ENCODE measurements around the gene METTL13. TPM values are rescaled to one million over a fixed set of nuclear protein-coding genes. Genes with fewer than 3 reads are reported as not detected.

Gene METTL13
- total and polyA plus RNA-seq, 2 donors (not counting 1 experiment from before 2014, with no cell fraction given) = 16.8 to 33.0 TPM

- Mint-ChIP-seq H3K4me3 (peak overlapping the region; percentile 100), H3K4me1 (peaks cover 40% of the 10 kb centered on the region), H3K27me3 (no peaks in the 10 kb centered on the region), H3K9me3 (ENCODE audit: insufficient read depth) (no peaks in the 10 kb centered on the region), H3K27ac (no peak overlapping the region)
- intact Hi-C loops (cut with micrococcal nuclease) = loop anchor here (5.0 kb wide), 1 partner anchor 702 kb away; the partner anchor contains the start of gene PIGC
- peaks cover 0 to 21% of the 10 kb centered on the region in 2 experiments for H3K36me3 ChIP-seq (replicated peaks in 1 of 2; ENCODE audit: control extremely low read depth in 1 of 2, control insufficient read depth in 1 of 2, extremely low read depth in 1 of 2, insufficient read depth in 2 of 2, low read length in 1 of 2)
- no peaks in the 10 kb centered on the region for H3K27me3 ChIP-seq (replicated peaks in 1 of 4; ENCODE audit: control extremely low read depth in 1 of 4, control insufficient read depth in 3 of 4, insufficient read depth in 4 of 4, low read length in 3 of 4)
- TF ChIP-seq CTCF (IDR thresholded peaks at IDR 0.05) (no peak), EZH2 (IDR thresholded peaks at IDR 0.05; ENCODE audit: borderline replicate concordance, insufficient read depth, low read depth, low read length, poor library complexity, severe bottlenecking) (no peak)
- H2AFZ ChIP-seq (ENCODE audit: insufficient read depth, low read depth, low read length, poor library complexity, severe bottlenecking) = no peak overlapping the region
- DNase-seq = no peak
- WGBS (ENCODE audit: insufficient coverage) = no CpG with 5 or more reads among the region's 2 CpGs
- no peak overlapping the region for H3K27ac ChIP-seq (ENCODE audit: low read length in 2 of 2)
- no peaks in the 10 kb centered on the region for H4K20me1 ChIP-seq (ENCODE audit: control insufficient read depth, insufficient read depth, low read length, poor library complexity, severe bottlenecking)
- peak overlapping the region; percentile 82 for H3K4me2 ChIP-seq (replicated peaks; ENCODE audit: low read depth, low read length, poor library complexity, severe bottlenecking)
- no peak for ATAC-seq (ENCODE audit: low read depth)
- peaks cover 20 to 23% of the 10 kb centered on the region in 2 donors for H3K4me1 ChIP-seq (ENCODE audit: control insufficient read depth in 2 of 2, insufficient read depth in 2 of 2, low read length in 2 of 2)
- no peak overlapping the region for H3K9ac ChIP-seq (ENCODE audit: low read length)
- H3K9me3 ChIP-seq (ENCODE audit: control extremely low read depth in 1 of 3, control insufficient read depth in 2 of 3, insufficient read depth in 1 of 3, low read length in 2 of 3) = no peaks in the 10 kb centered on the region
- CTCF ChIA-PET = interaction anchor here (1.1 kb wide), 1 partner anchor 37 kb away, joined by 3 read pairs; no protein-coding TSS in a partner anchor
- POLR2A ChIA-PET = no interaction called here
- peaks cover 22% of the 10 kb centered on the region for H3K79me2 ChIP-seq (ENCODE audit: control insufficient read depth, insufficient read depth, low read length)
- peak overlapping the region in 1 of 5 experiments; percentile 93 for H3K4me3 ChIP-seq (ENCODE audit: control extremely low read depth in 1 of 5, extremely low read depth in 1 of 5, insufficient read depth in 1 of 5, low read depth in 2 of 5, low read length in 4 of 5)
These were observed 41.0 kb upstream of the METTL13 start for GRCh38 chr1:171740356-171740863.

Data from B cell (primary cell).